GM10266 (cell line): ENCODE results near the gene ZBTB47.

Experiments used
- DNase-seq: peaks from one replicate; pipeline ENCODE4 v3.0.0; 2012; ENCODE audit errors: extremely low spot score
- TF ChIP-seq, protein P1 (sequence below): IDR thresholded peaks from 2 replicates; pipeline ENCODE4 v1.5.1; 2012; ENCODE audit warnings: mild to moderate bottlenecking, low read depth; ENCODE audit not compliant: control insufficient read depth, insufficient read depth; ENCODE audit errors: missing control alignments

ZBTB47 gene

DNA sequence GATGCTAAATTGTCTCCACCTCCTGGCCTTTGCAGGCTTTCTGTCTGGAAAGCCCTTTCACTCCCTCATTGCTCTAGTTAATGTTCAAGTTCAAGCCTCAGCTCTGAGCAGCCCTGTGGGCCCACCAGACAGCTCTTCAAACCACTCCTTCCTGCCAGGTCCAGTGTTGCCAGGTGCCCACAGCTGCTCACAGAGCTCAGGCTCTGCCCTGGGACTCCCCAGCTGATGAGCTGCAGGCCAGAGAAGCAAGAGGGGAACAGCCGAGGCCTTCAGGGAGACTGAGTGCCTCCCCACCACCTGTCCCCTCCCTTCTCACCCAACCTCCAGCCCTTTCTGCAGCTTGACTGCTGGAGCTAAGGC lies 1.3 kb upstream of the ZBTB47 start:
- TF ChIP-seq, protein P1, sequence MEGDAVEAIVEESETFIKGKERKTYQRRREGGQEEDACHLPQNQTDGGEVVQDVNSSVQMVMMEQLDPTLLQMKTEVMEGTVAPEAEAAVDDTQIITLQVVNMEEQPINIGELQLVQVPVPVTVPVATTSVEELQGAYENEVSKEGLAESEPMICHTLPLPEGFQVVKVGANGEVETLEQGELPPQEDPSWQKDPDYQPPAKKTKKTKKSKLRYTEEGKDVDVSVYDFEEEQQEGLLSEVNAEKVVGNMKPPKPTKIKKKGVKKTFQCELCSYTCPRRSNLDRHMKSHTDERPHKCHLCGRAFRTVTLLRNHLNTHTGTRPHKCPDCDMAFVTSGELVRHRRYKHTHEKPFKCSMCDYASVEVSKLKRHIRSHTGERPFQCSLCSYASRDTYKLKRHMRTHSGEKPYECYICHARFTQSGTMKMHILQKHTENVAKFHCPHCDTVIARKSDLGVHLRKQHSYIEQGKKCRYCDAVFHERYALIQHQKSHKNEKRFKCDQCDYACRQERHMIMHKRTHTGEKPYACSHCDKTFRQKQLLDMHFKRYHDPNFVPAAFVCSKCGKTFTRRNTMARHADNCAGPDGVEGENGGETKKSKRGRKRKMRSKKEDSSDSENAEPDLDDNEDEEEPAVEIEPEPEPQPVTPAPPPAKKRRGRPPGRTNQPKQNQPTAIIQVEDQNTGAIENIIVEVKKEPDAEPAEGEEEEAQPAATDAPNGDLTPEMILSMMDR = no peak
- no peak for DNase-seq

- TF ChIP-seq, protein P1 = no peak
- DNase-seq = peak; percentile 46
Measured at GRCh38 chr3:42652611-42653302, 740 bp upstream of the ZBTB47 start.

- no peak for DNase-seq
- TF ChIP-seq, protein P1 = no peak
Measured at GRCh38 chr3:42653303-42653559, 266 bp upstream of the ZBTB47 start.

GRCh38 chr3:42654331-42655201 lies 1.1 kb downstream of the ZBTB47 start:
- TF ChIP-seq, protein P1 = no peak
- DNase-seq = peak; percentile 82

- TF ChIP-seq, protein P1 = no peak
- peak; percentile 51 for DNase-seq
Measured at GRCh38 chr3:42655331-42655888, 1.9 kb downstream of the ZBTB47 start.

GRCh38 chr3:42655980-42656679 lies 2.6 kb downstream of the ZBTB47 start:
- TF ChIP-seq, protein P1 = no peak
- DNase-seq = peak; percentile 42
